Measurements from ENCODE around the gene SERPIND1.
"Not testable (repeated sequence)": the region's sequence is repeated elsewhere in the genome, so short reads cannot be mapped to it uniquely, and the experiment has no call there.

The SERPIND1 gene, protein sequence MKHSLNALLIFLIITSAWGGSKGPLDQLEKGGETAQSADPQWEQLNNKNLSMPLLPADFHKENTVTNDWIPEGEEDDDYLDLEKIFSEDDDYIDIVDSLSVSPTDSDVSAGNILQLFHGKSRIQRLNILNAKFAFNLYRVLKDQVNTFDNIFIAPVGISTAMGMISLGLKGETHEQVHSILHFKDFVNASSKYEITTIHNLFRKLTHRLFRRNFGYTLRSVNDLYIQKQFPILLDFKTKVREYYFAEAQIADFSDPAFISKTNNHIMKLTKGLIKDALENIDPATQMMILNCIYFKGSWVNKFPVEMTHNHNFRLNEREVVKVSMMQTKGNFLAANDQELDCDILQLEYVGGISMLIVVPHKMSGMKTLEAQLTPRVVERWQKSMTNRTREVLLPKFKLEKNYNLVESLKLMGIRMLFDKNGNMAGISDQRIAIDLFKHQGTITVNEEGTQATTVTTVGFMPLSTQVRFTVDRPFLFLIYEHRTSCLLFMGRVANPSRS

DNA sequence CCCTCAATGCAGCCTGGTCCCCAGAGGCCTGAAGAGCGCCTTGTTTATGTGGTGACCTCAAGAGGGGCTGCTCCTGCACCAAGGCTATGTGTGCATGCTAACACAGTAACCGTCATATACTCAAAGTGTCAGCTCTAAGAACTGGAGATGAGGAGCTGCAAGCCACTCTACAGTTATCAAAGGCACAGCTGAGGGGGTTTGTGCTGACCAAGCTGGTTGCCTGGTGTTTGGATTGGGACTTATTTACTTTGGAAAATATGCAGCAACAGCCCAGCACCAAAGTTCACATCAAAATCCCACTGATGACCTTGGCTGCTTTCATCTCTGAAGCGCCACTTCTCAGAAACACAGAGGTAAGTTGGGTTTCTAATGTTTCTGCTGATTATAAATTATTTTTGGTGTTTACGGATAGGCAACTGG is at the start of gene SERPIND1:
TSS of gene SERPIND1 (plus strand) at position 321 of the 420 bp plus-strand sequence. CDS start 5,200 bp downstream, outside the sequence.
- peak; percentile 70 for DNase-seq (ENCODE audit: low spot score)

GRCh38 chr22:20724676-20725454 is 49.0 kb upstream of the SERPIND1 start:
- no peak for DNase-seq (ENCODE audit: low spot score)

GRCh38 chr22:20725987-20726558 is 47.8 kb upstream of the SERPIND1 start:
- no peak for DNase-seq (ENCODE audit: low spot score)

DNA sequence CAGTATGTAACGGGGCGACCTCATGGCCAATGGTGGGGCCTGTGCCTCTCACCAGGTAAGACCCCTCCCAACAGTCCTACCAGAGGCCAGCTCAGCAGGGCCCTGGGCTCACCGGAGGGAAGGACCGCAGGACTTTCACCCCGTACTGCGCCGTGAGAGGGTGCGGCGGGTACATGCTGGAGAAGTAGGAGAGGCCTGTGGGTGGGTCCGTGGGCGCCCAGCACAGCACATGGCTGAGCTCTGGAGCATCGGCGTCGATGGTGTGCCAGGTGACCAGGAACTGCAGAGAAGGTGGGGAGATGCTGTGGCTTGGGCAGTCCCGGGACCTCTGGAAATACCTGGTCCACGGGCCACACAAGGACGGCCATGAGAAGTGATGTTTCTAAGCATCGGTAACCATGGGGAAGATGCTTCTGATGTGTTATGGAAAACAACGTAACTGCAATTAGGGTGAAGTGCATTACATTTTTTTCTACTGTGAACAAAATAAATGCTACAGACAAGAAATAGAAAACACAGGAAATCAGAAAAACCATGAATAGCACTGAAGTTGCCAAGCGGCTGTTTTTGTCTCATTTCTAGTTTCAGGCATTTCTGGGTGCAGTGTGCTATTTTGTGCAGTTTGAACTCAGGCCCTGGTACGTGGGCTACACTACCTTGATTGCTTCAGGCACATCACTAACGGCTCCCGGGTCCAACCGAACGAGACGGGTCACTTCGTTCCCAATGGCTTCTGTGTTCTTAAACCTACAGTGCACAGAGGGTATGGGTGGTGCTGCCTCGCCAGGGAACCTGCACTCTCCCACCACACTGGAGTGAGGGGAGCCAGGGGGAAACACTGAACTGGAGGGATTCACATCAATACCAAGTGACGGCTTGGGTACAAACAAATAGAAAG is 46.5 kb upstream of the SERPIND1 start:
- DNase-seq (ENCODE audit: low spot score), result no peak

GRCh38 chr22:20728523-20729190 is 45.3 kb upstream of the SERPIND1 start:
- no peak for DNase-seq (ENCODE audit: low spot score)

DNA sequence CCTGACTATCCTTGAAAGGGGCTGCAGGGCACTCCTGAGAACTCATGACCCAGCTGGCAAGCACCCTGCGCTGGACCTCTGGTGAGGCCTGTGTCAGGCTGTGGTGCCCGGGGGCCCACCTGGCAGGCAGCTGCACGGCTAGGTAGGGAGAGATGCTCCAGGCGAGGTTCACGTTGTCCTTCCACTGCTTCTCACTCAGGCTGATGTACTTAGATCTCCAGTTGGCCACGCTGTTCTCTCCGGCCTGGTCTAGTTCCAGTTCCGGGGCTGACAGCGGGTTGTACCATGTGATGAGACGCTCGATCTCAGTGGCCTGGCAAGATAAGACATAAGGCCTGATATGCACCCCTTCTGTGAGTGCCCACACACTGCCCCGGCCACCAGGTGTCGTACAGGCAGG is 44.7 kb upstream of the SERPIND1 start:
- no peak for DNase-seq (ENCODE audit: low spot score)

- not testable (repeated sequence) for DNase-seq (ENCODE audit: low spot score)
These were observed 41.5 kb upstream of the SERPIND1 start for GRCh38 chr22:20732431-20732830.

GRCh38 chr22:20735356-20736162 is 38.4 kb upstream of the SERPIND1 start:
- DNase-seq (ENCODE audit: low spot score), result not testable (repeated sequence)

- DNase-seq (ENCODE audit: low spot score), result not testable (repeated sequence)
These were observed 37.0 kb upstream of the SERPIND1 start for GRCh38 chr22:20736891-20737290.

DNA sequence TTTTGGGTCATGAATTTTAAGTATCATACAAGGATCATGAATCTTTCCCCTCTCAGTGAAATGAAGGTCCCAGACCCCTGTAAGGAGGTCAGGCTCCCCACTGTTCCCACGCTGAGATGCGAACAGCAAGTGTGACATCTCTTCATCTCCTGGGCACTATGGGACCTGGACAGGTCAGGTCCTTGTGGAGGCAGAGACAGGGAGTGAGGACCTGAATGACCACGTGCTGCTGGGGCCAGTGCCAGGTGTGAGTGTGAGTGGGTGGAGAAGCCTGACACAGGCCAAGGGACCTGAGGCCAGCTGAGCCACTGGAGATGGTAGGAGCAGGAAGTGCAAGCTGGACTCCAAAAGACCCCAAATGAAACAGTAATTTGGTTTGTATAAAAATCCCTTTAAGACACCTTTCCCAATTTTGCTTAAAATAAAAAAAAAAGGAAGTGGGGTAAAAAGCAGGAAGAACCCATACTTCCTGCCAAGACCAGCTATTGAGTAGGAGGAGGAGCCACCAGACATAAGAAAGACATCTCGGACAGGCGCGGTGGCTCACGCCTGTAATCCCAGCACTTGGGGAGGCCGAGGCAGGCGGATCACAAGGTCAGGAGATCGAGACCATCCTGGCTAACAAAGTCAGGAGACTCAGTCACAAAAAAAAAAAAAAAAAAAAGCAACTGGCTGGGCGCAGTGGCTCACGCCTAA is 35.4 kb upstream of the SERPIND1 start:
- no peak for DNase-seq (ENCODE audit: low spot score)

- DNase-seq (ENCODE audit: low spot score), result no peak
These were observed 33.5 kb upstream of the SERPIND1 start for GRCh38 chr22:20740222-20740951.

GRCh38 chr22:20741008-20741633 is 32.8 kb upstream of the SERPIND1 start:
- no peak for DNase-seq (ENCODE audit: low spot score)

DNA sequence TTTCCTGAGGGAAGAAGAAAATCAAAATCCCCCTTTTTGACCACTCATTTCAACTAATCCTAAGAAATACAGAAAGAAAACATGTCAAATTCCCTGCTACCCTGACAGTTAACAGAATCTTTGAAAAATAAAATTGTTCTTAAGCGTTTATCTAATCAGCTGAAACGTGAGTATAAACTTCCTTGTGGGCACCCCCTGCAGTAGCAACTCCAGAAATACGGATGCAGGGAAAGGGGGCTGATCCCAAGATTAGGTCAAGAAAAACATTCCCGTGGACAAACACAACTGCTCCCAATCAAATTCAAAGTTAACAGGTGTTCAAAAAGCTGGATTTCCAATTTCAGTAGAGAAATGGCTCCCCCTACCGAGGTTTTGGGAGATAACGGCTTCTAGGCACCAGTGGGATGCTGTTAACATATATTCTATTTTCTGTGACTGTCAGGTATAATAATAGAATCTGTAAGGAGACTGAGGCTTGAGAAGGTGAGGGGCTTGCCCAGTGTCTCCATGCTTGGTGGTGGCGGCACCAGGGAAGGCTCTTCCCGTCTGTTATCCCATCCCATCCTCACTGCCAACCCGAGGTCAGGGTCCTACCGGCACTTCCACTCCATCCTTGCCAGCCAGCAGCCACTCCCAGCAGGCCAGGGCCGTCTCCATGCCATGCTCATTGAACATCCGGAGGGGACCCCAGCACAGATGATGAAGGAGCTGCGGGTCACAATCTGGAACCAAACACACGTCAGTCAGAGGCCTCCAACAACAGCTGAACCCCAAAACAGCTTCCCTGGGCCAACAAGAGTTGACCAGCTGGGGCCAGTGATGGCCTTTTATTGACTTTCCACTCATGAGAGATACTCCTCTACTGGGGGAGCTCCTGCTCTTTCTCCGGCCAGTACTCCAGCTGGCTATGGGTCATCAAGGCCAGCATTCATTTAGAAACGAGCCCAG is 32.0 kb upstream of the SERPIND1 start:
- peak; percentile 80 for DNase-seq (ENCODE audit: low spot score)

DNA sequence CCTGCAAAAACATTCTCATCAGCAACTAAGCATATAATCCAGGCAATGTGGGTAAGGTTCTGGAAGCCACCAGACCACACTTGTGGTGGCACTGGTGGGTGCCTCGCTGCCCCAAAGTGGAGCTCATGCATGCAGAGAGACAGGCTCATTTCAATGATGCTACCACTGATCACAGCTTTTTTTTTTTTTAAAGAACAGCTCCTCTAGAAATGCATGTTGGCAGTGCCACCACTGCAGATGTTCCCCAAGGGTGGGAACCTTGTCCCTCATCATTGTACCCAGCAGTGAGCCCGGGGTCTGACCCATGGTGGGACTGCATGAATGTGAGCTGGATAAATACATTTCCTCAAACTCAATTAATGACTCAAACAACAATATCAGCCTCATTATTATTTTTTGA is 31.1 kb upstream of the SERPIND1 start:
- no peak for DNase-seq (ENCODE audit: low spot score)

DNA sequence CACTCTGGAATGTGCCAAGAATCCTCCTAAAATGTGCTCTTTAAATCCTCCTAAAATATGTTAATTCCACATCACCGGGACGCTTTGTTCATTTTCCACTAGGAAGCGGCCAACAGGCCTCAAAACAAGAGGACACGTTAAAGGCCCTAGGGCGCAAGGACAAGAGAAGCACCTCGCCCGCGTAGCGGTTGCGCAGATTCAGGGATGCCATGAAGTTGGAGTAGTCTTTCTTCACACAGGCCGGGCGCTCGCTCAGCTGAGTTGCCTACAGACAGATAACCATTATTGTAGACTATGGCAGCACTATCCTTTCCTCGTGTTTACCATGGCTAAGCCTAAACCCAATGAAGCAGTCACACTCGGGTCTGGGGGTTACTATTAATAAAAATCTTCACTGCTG is 29.5 kb upstream of the SERPIND1 start:
- DNase-seq (ENCODE audit: low spot score), result no peak

DNA sequence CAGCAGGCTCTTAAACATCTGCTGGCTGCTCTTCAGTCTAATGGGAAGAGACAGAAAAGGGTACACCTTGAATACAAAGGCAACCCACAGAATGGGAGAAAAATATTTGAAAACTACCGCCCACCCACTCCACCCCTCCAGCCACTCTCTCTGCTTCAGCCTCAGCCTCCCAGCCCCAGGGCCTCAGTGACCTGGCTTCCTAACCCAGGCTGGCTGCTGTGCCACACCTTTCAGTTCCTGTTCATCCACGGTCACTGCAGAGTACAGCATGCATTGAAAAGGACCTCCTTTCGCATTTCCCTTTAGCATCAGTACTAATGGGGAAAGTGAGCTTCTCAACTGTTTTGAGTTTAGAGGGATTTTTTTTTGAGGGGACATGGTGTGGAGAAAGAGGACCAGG is 28.8 kb upstream of the SERPIND1 start:
- DNase-seq (ENCODE audit: low spot score), result no peak

All from HuH-7 (cell line).